Activated CD4-positive, alpha-beta T cell treated with anti-CD3 and anti-CD28 coated beads, Interleukin-2, amount 50 U/mL, for 48 hours (primary cell): ENCODE data around the gene KCNC3.
"Not testable (repeated sequence)": the region's sequence is repeated elsewhere in the genome, so short reads cannot be mapped to it uniquely, and the experiment has no call there.

Experiments used
- DNase-seq, 2 experiments: peaks; one replicate each; pipeline ENCODE4 v3.0.0-alpha.2; 2020

The KCNC3 gene

DNA sequence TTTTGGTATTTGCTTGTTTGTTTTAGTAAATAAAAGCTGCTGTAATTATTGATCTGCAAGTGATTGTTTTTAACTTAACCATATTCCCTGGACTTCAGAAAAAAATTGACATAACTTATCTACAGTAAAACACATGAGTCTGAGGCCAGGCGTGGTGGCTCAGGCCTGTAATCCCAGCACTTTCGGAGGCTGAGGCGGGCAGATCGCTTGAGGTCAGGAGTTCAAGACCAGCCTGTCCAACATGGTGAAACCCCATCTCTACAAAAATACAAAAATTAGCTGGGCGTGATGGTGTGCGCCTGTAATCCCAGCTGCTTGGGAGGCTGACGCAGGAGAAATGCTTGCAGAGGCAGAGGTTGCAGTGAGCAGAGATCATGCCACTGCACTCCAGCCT is 24.3 kb upstream of the KCNC3 start:
- DNase-seq, result not testable (repeated sequence)

DNA sequence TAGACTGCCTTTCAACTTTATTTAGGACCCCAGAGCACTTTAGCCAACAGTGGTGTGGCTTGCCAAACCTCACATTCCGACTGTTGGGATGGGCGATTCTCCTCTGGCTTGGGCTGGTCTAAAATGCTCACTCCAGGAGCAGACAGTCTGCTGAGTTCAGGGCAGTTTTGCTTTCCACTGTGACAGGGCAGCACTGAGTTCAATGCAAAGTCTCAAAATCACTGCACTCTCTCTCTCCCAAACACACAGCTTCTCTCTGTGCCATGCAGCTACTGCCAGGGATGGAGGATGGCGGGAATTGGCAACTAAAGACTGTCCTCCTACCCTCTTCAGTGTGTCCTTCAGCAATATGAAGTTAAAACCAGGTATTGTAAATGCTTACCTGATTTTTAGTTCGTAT is 23.1 kb upstream of the KCNC3 start:
- no peak for DNase-seq

DNA sequence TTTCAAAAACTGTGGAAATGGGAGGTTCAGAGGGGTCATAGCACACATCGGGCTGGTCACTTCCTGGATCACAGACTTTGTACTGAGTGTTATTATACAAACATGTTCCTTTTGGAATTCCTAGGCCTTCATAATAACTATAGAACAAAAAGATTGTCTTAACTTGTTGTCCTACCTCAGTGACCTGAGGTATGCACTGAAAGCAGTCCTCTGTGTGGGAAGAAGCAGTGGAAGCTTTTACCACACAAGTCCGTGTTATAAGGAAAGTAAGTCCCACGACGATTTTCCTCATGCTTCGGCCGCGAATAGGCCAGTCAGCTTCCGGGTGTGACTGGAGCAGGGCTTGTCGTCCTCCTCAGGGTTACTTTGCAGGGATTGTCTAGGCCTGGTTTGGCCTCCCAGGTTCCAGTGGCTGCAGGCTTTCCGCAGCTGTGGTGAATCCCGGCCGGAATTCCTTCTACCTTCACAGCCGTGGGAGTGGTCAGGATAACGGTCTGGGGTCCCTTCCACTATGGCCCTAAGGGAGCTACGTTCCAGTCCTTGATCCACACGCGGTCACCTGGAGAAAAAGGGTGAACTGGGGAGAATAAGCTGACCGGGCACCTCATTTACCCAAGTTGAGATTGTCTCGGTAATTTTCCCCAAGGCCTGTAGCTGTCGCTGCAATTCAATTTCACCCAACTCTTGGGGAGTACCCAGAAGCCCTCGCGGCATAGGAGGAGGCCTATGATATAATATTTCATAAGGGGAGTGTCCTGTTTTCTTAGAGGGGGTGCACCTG is 20.3 kb upstream of the KCNC3 start:
- no peak for DNase-seq

DNA sequence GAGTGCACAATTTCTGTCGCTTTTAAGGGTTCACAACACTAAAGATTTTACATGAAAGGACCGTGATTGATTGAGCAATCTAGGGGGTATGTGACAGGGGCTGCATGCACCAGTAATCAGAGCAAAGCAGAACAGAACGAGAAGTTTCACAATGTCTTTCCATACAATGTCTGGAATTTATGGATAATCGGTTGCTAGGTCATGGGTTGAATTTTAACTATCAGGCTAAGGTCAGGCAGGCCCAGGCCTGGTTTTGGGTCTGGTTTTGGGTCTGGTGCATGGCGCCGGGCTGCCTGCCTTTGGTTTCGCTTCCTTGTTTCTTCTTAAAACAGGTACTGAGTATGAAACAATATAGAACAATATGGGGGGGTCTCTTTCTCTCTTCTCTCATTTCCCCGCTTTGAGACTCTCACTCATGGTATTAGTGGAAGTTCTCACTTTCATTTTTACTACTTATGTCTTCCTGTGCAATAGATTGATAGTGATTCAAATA is 18.0 kb upstream of the KCNC3 start:
- DNase-seq, result peak; percentile 53 to 59

DNA sequence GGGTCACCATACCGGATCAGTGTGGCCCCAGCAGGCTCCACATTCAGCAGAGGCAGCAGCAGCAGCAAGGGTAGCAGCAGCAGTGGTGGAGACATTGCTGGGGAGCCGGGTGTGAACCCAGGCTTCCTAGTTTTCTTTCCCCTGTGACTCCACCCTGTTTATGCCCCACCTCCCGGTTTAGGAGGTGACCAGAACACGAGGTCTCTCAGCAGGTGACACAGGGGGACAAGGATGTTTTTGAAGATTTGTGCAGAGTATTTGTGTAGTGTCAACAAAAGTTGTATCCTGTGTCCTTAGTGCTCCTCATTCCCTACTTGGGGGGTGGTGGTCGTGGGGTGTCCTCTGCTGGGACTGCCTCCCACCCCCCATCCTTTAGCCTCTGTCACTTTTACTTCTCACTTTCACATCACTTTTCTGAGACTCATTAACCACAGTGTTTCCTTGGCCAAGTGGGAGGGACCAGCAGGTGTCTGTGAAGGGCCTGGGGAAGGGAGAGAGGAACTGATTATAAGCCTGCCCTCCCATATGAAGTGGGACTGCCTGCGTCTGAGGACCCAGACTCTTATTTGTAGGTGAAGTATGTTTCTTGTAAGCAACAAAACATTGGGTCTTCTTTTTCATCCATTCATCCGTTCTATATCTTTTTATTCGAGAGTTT is 15.6 kb upstream of the KCNC3 start:
- DNase-seq, result no peak

DNA sequence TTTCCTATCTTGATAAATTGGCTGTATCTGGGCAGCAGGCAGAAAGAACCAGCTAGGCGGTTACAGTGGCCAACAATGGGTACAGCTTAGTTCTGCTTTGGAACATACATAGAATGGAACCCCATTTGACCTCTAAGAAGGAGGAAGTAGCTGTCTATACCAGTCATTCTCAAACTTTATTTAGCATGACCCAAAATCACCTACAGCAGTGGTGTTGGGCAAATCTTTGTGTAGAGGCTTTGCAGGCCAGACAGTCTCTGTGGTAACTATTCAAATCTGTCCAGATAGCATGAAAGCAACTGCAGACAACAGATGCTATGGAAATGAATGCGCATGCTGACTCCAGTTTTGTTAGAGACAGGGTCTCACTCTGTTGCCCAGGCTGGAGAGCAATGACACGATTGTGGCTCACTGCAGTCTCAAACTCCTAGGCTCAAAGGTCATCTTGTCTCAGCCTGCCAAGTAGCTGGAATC is 12.0 kb upstream of the KCNC3 start:
- DNase-seq, result no peak

DNA sequence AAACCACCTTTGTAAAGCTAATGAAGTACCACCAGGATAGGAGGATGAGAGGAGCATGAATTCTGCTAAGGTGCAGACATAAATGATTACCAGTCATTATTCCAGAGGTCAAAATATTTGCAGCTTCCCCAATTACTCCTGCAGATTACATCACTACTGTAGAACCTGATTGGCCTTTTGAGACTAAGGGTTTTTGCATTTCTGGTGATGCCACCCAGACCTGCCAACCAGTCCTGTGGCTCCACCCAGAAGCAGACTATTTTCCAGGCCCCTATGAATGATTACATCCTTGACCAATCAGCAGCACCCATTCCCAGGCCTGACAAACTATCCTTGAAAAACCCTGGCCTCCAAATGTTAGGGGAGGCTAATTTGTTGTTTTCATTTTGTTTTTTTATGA is 11.2 kb upstream of the KCNC3 start:
- no peak for DNase-seq

DNA sequence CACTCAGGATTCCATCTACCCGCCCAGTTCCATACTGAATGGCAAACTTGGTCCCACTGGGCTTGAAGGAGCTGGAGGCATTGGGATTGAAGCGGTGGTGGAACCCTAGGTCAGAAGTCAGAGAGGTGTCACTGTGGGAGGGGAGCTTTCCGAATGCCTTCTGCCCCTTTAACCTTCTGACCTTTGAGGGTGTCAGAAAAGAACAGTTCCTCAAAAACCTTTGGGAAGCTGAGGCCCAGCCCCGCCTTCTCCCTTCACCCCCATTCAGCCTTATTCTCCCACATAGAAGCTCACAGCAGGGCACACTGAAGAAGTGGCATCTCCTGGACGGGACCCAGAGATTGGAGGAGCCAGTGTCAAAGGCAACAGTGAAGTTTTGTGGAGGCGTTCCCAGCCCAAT is 7.9 kb upstream of the KCNC3 start:
- not testable (repeated sequence) for DNase-seq

DNA sequence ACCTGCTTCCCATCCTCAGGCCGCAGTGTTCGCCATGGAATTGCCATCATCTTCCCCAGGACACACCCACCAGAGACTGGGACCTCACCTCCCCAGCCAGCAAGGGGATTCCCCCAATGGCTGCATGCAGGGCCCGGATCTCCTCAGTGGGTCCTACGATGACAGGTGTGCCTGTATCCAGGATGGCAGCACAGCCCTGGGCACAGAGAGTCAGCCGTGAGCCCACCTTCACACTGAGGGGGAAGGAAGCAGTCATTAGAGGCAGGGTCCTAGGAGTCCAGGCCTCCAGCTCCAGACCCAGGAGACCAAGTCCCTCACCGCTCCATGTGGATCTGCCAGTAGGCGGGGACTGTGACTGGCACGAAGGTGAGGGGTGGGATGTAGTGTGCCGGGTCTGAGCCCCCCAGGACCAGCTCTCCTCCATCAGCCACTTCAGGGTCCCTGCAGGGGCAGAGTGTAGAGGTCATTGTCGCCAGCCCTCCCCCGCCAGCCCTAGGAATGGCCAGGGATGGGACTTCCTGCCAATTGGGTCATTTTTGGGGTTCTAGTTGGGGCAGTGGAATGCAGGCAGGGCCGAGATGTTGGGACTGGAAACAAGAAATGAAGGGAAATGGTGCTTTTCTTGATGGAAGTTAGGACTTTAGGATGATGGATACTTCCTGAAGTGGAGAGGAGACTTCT is 5.7 kb upstream of the KCNC3 start:
- DNase-seq, result no peak

DNA sequence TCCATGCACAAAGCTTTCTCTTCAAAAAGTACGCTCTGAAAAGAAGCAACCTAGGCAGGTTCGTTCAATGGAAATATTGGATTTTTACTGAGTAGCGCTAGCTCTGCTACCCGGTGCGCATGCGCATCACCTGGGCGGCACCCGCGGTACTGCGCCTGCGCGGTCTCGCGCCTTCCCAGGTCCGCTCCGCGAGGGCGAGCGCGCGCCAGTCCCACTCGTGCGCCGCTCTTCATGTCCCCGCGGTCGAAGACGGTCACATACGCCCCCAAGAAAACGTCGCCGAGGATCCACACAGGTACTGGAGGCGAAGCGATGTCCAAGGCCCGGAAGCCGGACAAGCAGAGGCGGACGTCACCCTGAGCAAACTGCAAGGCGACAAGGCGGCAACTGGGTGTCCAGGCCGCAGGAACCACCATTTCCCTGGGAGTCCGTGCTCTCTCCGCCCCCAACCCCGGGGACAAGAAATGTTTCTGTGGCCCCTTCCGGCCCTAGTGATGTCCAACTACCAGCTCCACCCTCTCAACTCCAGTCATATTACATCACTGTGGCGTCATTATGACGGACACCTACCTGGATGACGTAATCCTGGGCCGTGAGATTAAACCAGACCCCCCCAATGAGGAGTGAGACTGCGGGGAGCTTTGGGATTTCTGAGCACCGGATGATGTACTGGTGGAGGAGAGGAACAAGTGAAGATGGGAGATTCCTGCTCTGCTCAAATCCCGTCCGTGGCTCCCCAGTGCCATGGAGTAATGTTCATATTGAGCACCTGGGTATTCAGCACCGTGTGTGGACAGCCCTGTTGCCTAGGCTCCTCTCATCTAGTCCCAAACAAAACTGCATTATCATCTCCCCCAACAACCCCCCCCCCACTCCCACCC is 4.8 kb upstream of the KCNC3 start:
- peak; percentile 80 to 83 for DNase-seq

DNA sequence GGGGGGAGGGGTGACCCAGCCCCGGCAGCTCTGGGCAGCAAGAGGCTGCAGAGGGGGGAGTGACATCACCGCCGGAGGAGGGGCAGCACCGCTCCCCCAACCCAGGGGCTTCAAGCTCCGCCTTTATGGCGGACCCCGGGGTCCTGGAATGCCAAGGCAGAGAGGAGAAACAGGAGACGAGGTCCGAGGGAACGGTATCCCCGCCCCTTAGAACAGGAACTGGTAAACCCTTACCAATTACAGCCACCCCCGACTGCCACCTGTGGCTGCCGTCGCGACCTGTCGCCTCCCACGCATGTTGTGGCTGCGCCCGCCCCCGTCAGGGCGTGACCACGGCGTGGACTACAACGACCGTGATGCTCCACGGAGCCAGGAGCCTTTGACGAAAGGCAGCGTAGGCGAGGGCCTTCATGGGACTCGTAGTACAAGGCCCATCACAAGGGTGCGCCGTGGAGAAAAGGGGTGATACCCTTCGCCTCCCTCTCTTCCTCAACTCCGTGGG is 4.1 kb upstream of the KCNC3 start:
- peak; percentile 93 to 95 for DNase-seq

DNA sequence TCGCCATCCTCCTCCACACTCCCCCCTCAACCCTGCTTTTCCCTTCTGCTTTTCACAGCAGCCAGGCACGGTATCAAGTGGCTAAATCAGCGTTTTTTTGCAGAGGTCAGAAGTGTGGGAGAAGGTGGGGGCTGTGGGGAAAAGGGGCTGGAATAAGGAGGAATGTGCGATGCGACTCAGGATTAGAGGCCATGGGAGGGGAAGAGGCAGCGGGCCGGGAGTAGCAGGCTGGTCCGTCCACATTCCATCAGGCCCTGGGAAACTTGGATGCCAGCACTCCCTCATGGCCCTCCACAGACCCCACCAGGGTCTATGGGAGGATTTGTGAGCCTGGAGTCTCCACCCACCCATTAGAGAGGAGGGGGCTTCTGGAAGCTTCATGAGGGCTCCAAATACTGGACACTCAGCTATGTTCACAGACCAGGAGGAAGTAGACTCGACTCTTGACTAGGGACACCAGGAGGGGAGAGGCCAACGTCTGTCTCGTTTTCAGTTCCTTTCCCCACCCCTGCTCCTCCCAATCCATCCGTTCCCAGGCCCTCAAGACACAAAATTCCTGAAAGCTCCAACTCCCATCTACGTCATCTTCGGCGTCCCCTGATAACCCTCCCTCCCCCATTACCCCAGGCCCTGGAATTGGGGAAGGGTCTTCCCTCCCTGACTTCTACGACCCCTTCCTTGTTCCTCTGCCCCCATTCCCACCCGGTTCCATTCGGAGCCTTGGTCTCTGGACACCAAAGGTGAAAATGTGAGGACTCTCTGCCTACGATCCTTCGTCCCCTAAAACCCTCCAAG is 3.3 kb upstream of the KCNC3 start:
- DNase-seq, result no peak

DNA sequence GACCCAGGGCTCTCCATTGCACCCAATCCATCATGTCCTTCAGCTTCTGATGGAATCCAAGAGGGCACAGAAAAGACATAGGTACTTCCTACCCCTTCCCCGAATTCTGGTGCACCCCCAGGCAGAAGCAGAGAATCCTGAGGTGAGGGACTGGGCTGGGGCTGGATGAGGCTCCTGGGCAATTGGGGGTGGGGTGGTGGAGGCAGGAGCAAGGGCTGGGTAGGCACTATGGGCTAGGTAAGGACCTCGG is 2.7 kb upstream of the KCNC3 start:
- no peak for DNase-seq

DNA sequence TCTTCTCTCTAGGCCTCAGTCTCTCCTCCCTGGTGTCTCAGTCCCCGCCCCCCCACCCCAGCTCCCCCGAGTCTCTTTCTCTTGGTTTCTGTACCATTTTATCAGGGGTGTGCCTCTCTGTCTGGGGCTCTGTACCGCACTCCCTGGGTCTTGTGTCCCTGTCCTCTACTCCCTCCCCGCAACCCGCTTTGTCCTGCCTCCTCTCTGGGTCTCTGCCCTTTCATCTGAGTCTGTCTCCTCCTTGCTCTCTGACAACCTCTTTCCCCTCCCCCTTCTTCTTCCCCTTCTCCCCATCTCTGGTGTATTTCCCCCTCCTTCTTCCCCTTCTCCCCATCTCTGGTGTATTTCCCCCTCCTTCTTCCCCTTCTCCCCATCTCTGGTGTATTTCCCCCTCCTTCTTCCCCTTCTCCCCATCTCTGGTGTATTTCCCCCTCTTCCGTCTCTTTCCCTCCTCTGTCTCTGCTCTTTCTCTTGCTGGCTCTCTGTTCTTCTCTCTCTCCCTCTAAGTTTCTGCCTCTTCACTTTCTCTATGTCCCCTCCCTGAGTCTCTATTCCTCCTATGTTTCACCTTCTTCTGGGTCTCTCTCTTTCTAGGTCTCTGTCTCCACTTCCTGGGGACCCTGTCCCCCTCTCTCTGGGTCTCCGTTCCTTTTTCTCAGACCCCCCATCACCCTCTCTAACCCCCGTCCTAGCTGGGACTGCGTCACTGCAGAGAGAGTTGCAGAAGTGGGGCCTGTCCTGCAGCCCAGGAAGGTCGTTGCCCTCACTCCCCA is 2.2 kb upstream of the KCNC3 start:
- DNase-seq, result no peak

DNA sequence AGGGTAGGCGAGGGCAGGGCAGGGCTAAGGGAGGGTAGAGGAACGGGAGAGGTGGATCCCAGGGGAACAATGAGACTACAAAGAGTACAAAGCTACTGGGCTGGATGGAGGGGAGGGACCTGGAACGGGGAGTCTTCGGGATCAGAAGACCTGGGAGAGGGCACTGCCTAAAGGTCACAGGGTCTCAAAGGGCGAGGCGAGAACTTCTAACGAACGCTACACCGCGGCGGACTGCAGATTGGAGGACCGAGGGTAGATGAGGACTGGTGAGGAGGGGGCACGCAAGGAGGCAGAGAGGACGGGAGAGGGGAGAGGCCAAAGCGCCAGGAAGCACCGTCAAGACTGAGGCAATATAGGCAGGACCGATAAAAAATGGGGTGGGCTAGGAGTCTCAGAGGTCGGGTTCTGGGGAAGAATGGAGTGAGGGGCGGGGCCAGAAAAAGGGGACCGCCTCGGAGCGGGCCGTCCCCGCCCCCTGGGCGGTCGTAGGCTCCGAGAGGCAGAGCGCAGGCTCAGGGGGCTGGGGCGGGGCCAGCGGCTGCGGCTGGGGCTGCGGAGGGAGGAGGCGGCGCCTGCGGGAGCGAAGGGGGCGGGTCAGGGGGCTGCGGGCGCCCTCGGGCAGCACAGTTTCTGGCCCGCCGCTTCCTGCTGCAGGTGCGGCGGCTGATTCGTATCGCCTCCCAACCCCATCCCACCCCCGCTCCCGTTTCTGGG is 1.3 kb upstream of the KCNC3 start:
- DNase-seq, result peak; percentile 85 to 87

DNA sequence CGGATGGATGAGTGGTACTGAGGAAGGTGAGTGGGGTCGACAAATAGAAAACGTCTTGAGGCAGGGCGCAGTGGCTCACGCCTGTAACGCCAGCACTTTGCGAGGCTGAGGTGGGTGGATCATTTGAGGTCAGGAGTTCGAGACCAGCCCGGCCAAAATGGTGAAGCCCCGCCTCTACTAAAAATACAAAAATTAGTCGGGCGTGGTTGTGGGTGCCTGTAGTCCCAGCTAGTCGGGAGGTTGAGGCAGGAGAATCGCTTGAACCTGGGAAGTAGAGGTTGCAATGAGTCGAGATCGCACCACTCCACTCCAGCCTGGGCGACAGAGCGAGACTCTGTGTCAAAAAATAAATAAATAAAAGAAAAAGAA is 733 bp upstream of the KCNC3 start:
- DNase-seq, result not testable (repeated sequence)

DNA sequence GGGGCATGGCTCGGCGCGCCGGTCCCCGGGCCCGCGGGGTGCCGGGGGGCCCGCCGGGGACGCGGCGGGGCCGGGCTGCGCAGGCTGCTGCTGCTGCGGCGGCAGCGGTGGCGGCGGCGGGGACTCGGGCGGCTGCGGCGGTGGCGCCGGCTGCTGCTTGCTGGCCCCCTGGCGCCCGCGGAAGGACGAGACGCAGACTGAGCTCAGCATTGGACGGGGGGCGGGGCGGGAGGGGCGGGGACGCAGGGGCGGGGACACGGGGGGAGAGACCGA is 368 bp downstream of the KCNC3 start:
- DNase-seq, result no peak

DNA sequence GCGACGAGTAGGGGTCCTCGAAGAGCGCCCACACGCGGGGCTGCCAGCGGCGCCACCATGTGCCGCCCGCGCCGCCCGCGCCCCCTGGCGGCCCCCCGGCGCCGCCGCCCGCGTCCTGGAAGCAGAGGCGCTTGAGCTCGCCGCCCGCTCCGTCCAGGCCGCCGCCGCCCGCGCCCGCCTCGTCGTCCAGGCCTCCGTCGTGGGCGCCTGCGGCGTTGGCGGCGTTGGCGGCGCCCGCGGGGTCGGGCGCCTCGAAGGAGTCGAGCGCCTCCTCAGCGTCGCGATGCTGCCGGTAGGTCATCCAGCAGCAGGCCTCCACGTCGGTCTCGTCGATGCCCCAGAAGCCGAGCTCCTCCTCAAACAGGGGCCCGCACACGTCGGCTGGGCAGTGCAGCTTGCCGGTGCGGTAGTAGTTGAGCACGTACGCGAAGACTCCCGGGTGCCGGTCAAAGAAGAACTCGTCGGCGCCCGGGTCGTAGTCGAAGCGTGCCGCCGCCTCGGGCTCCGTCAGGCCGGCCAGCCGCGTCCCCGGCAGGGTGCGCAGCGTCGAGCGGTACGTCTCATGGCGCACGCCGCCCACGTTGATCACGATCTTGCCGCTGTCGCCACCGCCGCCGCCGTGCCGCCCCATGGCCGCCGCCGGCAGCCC is 829 bp downstream of the KCNC3 start:
- DNase-seq, result peak; percentile 49 to 59

DNA sequence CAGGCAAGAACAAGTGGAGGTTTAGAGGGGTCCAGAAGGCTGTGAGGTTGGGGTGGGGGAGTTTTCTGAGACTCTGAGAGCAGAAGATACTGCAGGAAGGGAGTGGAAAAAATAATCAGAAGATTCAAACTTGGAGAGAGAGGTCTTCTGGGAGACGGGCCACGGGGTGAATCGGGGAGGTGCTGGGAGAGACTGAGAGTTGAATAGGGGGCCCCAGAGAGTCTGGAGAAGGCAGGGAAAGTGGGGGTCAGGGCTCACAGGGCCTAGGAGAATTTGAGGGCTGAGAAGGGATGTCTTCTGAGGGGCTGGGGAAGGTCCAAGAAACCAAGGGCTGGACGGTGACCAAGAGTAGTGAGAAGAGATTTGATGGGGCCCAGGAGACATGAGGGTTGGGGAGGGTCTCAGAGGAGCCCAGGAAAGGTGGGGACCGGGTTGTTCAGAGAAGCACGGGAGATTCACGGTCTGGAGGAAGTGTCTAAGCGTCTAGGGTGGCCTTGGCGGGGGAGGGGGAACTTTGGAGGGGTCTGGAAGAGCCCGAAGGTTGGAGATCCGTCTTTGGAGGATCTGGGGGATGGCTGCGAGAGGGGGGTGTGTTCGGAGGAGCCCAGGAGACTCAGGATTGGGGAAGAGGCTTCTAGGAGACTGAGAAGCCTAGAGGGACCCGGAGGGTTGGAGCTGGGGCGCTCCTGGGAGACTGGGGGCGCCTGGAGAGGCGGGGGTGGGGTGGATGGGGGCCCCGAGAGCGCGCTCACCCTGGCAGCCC is 1.5 kb downstream of the KCNC3 start:
- DNase-seq, result no peak

DNA sequence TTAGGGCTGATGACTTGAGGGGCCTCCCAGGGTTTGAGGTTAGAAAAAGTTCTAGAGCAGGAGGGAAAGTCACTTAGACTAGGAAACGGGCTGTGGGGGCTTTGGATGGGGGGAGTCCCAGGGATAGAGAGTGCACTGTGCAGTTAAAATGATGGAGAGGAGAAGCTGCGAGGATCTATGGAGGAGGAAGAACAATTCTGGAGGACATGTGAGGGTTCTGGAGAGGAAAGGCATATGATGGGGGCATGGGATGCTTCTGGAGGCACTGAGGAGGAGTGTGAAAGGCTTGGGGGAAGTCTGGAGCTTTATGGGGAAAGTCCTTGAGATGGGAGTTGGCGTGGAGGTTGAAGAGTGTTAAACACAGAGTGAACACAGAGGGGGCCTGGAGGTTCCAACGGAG is 2.2 kb downstream of the KCNC3 start:
- no peak for DNase-seq
